Measurements from ENCODE around the gene SPC25.
A peak's percentile ranks its signal among the peaks of the same experiment; 100 is the strongest.
"Not testable (repeated sequence)": the region's sequence is repeated elsewhere in the genome, so short reads cannot be mapped to it uniquely, and the experiment has no call there.

Gene SPC25
- 0 to 0.80 (median 0.15) reads per million in 4 donors for total RNA-seq

- DNase-seq = peak; percentile 69 to 93 (median 80)
These were observed at the start of gene SPC25 for GRCh38 chr2:168890006-168890782. SPC25 (minus strand) TSS chr2:168890430; CDS start chr2:168889519, 911 bp downstream.

- peak in 1 of 5 donors; percentile 33 for DNase-seq
These were observed 49.7 kb upstream of the SPC25 start for GRCh38 chr2:168939918-168940317.

- no peak for DNase-seq
These were observed 48.8 kb upstream of the SPC25 start for GRCh38 chr2:168939061-168939460.

- DNase-seq = no peak
These were observed 45.8 kb upstream of the SPC25 start for GRCh38 chr2:168935810-168936581.

- no peak for DNase-seq
These were observed 44.6 kb upstream of the SPC25 start for GRCh38 chr2:168934826-168935225.

- DNase-seq = not testable (repeated sequence)
These were observed 41.9 kb upstream of the SPC25 start for GRCh38 chr2:168932174-168932573.

- DNase-seq = no peak
These were observed 40.0 kb upstream of the SPC25 start for GRCh38 chr2:168930242-168930641.

- no peak for DNase-seq
These were observed 38.8 kb upstream of the SPC25 start for GRCh38 chr2:168929031-168929430.

GRCh38 chr2:168928113-168928831 lies 38.0 kb upstream of the SPC25 start:
- DNase-seq = no peak

GRCh38 chr2:168926621-168927386 lies 36.6 kb upstream of the SPC25 start:
- DNase-seq = no peak

- peak in 2 of 5 donors; percentile 7 to 30 for DNase-seq
These were observed 30.4 kb upstream of the SPC25 start for GRCh38 chr2:168920504-168921157.

GRCh38 chr2:168916331-168916675 lies 26.1 kb upstream of the SPC25 start:
- DNase-seq = peak in 1 of 5 donors; percentile 7

GRCh38 chr2:168915441-168916330 lies 25.5 kb upstream of the SPC25 start:
- DNase-seq = peak in 1 of 5 donors; percentile 27

- no peak for DNase-seq
These were observed 23.3 kb upstream of the SPC25 start for GRCh38 chr2:168913495-168913894.

GRCh38 chr2:168912901-168913369 lies 22.7 kb upstream of the SPC25 start:
- DNase-seq = no peak

GRCh38 chr2:168912466-168912865 lies 22.2 kb upstream of the SPC25 start:
- DNase-seq = no peak

- no peak for DNase-seq
These were observed 20.1 kb upstream of the SPC25 start for GRCh38 chr2:168910330-168910729.

- no peak for DNase-seq
These were observed 17.9 kb upstream of the SPC25 start for GRCh38 chr2:168907940-168908662.

GRCh38 chr2:168904358-168904757 lies 14.1 kb upstream of the SPC25 start:
- DNase-seq = no peak

GRCh38 chr2:168903888-168904287 lies 13.7 kb upstream of the SPC25 start:
- no peak for DNase-seq
